Kidney (tissue), 14 donors: ENCODE results near the gene KCNMB3. TPM values are rescaled to one million over a fixed set of nuclear protein-coding genes. Genes with fewer than 3 reads are reported as not detected.

ENCODE experiments used
- DNase-seq, 5 donors: peaks; one replicate each; pipeline ENCODE4 v3.0.0-alpha.2; 2013 to 2020
- FAIRE-seq: peaks from 2 replicates; lab custom pipeline; 2012; peaks lifted over from hg19 to GRCh38; lab: Jason Lieb, UNC
- H3K27ac ChIP-seq, 2 donors: one replicate each; pipeline ENCODE4 v1.7.0; 2013; ENCODE audit warnings: low read depth in 2 of 2, low read length in 2 of 2, inconsistent platforms in 1 of 2
- H3K27me3 ChIP-seq: one replicate; pipeline ENCODE4 v1.7.1; 2013; ENCODE audit warnings: low read length, inconsistent platforms; ENCODE audit not compliant: control insufficient read depth, insufficient read depth
- H3K36me3 ChIP-seq, 3 donors: one replicate each; pipeline versions ENCODE4 v1.7.0 to v1.7.1; 2013; ENCODE audit warnings: low read length in 3 of 3, control low read depth in 1 of 3, inconsistent platforms in 1 of 3; ENCODE audit not compliant: insufficient read depth in 3 of 3, control insufficient read depth in 2 of 3
- H3K4me1 ChIP-seq, 3 donors: one replicate each; pipeline versions ENCODE4 v1.7.0 to v1.7.1; 2013; ENCODE audit warnings: low read length in 3 of 3, inconsistent platforms in 1 of 3, low read depth in 1 of 3; ENCODE audit not compliant: control insufficient read depth in 2 of 3, insufficient read depth in 2 of 3
- H3K4me3 ChIP-seq, 3 donors: one replicate each; pipeline versions ENCODE4 v1.7.0 to v1.8.1; 2013; ENCODE audit warnings: low read length in 3 of 3, control low read depth in 1 of 3, inconsistent platforms in 1 of 3
- H3K9ac ChIP-seq, 3 donors: one replicate each; pipeline versions ENCODE4 v1.7.0 to v1.7.1; 2013; ENCODE audit warnings: low read length in 3 of 3, control low read depth in 1 of 3, inconsistent platforms in 1 of 3
- H3K9me3 ChIP-seq, 3 donors: one replicate each; pipeline versions ENCODE4 v1.7.0 to v1.7.1; 2013; ENCODE audit warnings: low read length in 3 of 3, control low read depth in 1 of 3, inconsistent platforms in 1 of 3; ENCODE audit not compliant: control insufficient read depth in 2 of 3, insufficient read depth in 1 of 3
- intact Hi-C: fragments of 100-400 bp; cut with DNase I; formaldehyde crosslinking; loops from one replicate; pipeline ENCODE4 v1.11.1; 2022
- polyA plus RNA-seq: library from polyadenylated mRNA; stranded (reverse); fragments of 350-450 nt; fragmentation: Illumina TruSeq; extraction: RNeasy Lipid Tissue Mini Kit (QIAGEN cat#74804); gene quantifications from one replicate; pipeline ENCODE4 v1.2.3, GENCODE V29; 2014; ENCODE audit warnings: low read depth, low replicate concordance; ENCODE audit not compliant: insufficient read depth
- total RNA-seq: library from RNA; stranded (reverse); fragmentation: NEBNext Ultra II Directional; extraction: Animal tissue kit (Norgen Biotek cat#: 25700); gene quantifications from one replicate; pipeline ENCODE4 v1.2.1, GENCODE V29; 2021
- TF ChIP-seq, protein P1 (sequence below): IDR thresholded peaks from 3 replicates; pipeline ENCODE4 v1.5.1; 2012; ENCODE audit warnings: mild to moderate bottlenecking, moderate library complexity, borderline replicate concordance; ENCODE audit not compliant: insufficient read depth; ENCODE audit errors: extremely low read depth
- donor health status: control.
- donor health status: control.
- donor health status: control.
- donor health status: control.
- donor health status: control.
- donor health status: DM: yes; HTN: yes; CAD: no.
- donor health status: Normal renal cell carcinoma (clear cell type).

Gene KCNMB3
- total and polyA plus RNA-seq, 2 donors from 2014 or later = 1.7 to 3.7 TPM

DNA sequence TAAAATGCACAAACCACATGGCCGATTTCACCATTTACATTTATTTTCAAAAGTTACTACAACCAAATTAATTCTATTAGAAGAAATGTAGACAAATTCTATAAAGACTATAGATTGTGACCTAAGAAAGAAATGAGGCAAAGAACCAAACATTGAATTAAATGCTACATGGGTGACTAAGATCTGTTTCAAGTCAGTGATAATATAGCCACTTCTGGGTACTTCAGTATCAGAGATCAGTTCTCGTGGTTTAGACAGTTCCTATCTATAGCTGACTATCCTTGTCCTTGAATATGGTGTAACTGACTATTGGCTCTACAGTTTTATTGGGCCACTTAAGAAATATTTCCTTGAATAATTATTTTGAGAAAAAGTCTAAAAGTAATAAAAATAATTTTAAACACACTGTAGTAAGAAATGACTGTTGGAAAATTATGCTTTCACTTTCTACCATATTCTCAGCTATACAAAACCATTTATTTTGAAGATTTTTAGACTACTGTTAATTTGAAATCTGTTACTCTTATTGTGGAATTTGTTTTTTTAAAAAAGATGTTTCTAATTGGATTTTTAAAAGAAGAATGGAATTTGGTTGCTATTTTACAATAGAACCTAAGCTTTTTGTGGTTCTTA is 14.1 kb downstream of the KCNMB3 start:
- no peak overlapping the region for H3K4me3 ChIP-seq
- no peaks in the 10 kb centered on the region for H3K4me1 ChIP-seq
- no peak overlapping the region for H3K27ac ChIP-seq
- no peaks in the 10 kb centered on the region for H3K9me3 ChIP-seq
- no peak overlapping the region for H3K9ac ChIP-seq
- intact Hi-C loops = no loop called here
- DNase-seq (no peak), FAIRE-seq (no peak)
- H3K36me3 ChIP-seq = peaks cover 0 to 5% (median 0%) of the 10 kb centered on the region in 3 donors
- no peaks in the 10 kb centered on the region for H3K27me3 ChIP-seq
- TF ChIP-seq, protein P1, sequence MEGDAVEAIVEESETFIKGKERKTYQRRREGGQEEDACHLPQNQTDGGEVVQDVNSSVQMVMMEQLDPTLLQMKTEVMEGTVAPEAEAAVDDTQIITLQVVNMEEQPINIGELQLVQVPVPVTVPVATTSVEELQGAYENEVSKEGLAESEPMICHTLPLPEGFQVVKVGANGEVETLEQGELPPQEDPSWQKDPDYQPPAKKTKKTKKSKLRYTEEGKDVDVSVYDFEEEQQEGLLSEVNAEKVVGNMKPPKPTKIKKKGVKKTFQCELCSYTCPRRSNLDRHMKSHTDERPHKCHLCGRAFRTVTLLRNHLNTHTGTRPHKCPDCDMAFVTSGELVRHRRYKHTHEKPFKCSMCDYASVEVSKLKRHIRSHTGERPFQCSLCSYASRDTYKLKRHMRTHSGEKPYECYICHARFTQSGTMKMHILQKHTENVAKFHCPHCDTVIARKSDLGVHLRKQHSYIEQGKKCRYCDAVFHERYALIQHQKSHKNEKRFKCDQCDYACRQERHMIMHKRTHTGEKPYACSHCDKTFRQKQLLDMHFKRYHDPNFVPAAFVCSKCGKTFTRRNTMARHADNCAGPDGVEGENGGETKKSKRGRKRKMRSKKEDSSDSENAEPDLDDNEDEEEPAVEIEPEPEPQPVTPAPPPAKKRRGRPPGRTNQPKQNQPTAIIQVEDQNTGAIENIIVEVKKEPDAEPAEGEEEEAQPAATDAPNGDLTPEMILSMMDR = no peak

DNA sequence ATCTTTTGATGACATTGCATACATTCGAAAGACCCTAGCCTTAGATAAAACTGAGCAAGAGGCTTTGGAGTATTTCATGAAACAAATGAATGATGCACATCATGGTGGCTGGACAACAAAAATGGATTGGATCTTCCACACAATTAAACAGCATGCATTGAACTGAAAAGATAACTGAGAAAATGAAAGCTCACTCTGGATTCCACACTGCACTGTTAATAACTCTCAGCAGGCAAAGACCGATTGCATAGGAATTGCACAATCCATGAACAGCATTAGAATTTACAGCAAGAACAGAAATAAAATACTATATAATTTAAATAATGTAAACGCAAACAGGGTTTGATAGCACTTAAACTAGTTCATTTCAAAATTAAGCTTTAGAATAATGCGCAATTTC is 16.7 kb downstream of the KCNMB3 start:
- H3K9ac ChIP-seq = no peak overlapping the region
- no peaks in the 10 kb centered on the region for H3K4me1 ChIP-seq
- intact Hi-C loops = no loop called here
- no peaks in the 10 kb centered on the region for H3K9me3 ChIP-seq
- H3K27me3 ChIP-seq = no peaks in the 10 kb centered on the region
- TF ChIP-seq, protein P1 = no peak
- no peak overlapping the region for H3K4me3 ChIP-seq
- no peak overlapping the region for H3K27ac ChIP-seq
- DNase-seq (no peak), FAIRE-seq (no peak)
- H3K36me3 ChIP-seq = peaks cover 0 to 5% (median 4%) of the 10 kb centered on the region in 3 donors

DNA sequence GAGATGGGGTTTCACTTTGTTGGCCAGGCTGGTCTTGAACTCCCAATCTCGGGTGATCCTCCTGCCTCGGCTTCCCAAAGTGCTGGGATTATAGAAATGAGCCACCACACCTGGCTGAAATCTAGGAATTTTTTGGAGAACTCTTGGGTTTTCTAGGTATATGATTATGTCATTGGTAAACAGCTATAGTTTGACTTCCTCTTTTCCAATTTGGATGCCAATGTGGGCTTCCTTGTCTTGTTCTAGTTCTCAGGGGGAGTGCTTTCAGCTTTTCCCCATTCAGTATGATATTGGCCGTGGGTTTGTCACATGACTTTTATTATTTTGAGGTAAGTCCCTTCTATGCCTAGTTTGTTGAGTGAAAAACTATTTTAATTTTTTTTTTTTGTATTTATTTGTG is 17.9 kb downstream of the KCNMB3 start:
- TF ChIP-seq, protein P1 = no peak
- H3K27me3 ChIP-seq = no peaks in the 10 kb centered on the region
- peaks cover 0 to 5% (median 4%) of the 10 kb centered on the region in 3 donors for H3K36me3 ChIP-seq
- H3K4me1 ChIP-seq = no peaks in the 10 kb centered on the region
- DNase-seq (no peak), FAIRE-seq (no peak)
- no peak overlapping the region for H3K9ac ChIP-seq
- no peak overlapping the region for H3K27ac ChIP-seq
- H3K9me3 ChIP-seq = no peaks in the 10 kb centered on the region
- intact Hi-C loops = no loop called here
- H3K4me3 ChIP-seq = no peak overlapping the region
